ENCODE data around the gene MGA.

DNA sequence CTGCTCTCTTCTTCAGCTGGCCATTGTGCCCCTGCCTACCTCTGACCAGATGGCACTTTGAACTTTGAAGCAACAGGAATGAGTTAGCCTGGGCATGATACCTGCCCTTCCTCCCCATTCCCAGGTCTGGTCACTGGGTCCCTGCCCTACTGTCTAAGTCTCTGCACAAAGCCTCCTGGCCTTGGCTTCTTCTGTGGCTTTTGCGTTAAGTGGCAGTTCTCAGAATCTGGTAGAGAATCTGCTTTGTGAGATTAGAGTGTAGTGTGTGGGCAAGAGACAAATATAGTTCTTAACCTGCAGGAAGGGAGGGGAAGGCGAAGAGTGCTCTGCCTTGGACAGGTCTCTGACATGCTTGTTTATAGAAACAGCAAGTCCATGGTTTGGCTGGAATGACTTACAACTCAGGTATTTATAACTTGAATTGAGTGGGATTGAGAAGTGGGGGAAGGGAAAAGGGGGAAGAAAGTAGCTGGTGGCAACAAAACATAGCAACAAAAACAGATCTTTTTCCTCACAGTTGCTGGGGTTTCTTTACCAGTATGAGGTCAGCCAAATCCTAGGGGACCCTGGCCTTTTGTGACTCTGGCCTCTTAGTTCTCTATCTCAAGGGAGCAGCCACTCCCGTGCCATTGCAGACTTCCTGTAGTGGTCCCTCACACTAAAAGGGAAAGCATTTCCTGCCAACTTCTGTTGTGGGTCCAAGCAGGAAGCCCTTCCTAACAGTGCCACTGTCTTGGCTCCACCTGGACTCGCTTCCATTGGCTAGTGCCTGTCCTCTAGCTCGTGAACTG lies 130.7 kb downstream of the MGA start:
- TF ChIP-seq, protein P1, sequence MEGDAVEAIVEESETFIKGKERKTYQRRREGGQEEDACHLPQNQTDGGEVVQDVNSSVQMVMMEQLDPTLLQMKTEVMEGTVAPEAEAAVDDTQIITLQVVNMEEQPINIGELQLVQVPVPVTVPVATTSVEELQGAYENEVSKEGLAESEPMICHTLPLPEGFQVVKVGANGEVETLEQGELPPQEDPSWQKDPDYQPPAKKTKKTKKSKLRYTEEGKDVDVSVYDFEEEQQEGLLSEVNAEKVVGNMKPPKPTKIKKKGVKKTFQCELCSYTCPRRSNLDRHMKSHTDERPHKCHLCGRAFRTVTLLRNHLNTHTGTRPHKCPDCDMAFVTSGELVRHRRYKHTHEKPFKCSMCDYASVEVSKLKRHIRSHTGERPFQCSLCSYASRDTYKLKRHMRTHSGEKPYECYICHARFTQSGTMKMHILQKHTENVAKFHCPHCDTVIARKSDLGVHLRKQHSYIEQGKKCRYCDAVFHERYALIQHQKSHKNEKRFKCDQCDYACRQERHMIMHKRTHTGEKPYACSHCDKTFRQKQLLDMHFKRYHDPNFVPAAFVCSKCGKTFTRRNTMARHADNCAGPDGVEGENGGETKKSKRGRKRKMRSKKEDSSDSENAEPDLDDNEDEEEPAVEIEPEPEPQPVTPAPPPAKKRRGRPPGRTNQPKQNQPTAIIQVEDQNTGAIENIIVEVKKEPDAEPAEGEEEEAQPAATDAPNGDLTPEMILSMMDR (IDR thresholded peaks at IDR 0.05): no peak
- no peak for TF ChIP-seq POLR2A (IDR thresholded peaks at IDR 0.05; ENCODE audit: low read depth)

Measured in esophagus muscularis mucosa (tissue), 3 donors.